Measurements from ENCODE around the gene PKN2.

- TF ChIP-seq POLR2A (IDR thresholded peaks at IDR 0.05; ENCODE audit: extremely low read depth, insufficient read length): no peak
- TF ChIP-seq, protein P1, sequence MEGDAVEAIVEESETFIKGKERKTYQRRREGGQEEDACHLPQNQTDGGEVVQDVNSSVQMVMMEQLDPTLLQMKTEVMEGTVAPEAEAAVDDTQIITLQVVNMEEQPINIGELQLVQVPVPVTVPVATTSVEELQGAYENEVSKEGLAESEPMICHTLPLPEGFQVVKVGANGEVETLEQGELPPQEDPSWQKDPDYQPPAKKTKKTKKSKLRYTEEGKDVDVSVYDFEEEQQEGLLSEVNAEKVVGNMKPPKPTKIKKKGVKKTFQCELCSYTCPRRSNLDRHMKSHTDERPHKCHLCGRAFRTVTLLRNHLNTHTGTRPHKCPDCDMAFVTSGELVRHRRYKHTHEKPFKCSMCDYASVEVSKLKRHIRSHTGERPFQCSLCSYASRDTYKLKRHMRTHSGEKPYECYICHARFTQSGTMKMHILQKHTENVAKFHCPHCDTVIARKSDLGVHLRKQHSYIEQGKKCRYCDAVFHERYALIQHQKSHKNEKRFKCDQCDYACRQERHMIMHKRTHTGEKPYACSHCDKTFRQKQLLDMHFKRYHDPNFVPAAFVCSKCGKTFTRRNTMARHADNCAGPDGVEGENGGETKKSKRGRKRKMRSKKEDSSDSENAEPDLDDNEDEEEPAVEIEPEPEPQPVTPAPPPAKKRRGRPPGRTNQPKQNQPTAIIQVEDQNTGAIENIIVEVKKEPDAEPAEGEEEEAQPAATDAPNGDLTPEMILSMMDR (IDR thresholded peaks at IDR 0.05; ENCODE audit: low read depth, low read length): no peak
Measured at GRCh38 chr1:88883156-88883555, 199.1 kb downstream of the PKN2 start.
